Activated naive CD8-positive, alpha-beta T cell (primary cell): ENCODE results near the gene MSL3B.
"Not testable (repeated sequence)": the region's sequence is repeated elsewhere in the genome, so short reads cannot be mapped to it uniquely, and the experiment has no call there.

Experiments
- H3K27ac Mint-ChIP-seq: one replicate; pipeline ENCODE4 v1.8.0; 2021; ENCODE audit warnings: mixed read lengths
- H3K27me3 Mint-ChIP-seq: one replicate; pipeline ENCODE4 v1.8.0; 2021; ENCODE audit warnings: mixed read lengths
- H3K36me3 Mint-ChIP-seq: one replicate; pipeline ENCODE4 v1.8.0; 2021; ENCODE audit warnings: mixed read lengths
- H3K4me1 Mint-ChIP-seq: one replicate; pipeline ENCODE4 v1.8.0; 2021; ENCODE audit warnings: low read depth, mixed read lengths
- H3K4me3 Mint-ChIP-seq: one replicate; pipeline ENCODE4 v1.8.0; 2021; ENCODE audit warnings: mild to moderate bottlenecking, mixed read lengths
- H3K9me3 Mint-ChIP-seq: one replicate; pipeline ENCODE4 v1.8.0; 2021; ENCODE audit warnings: low read depth, mixed read lengths

The MSL3B gene

DNA sequence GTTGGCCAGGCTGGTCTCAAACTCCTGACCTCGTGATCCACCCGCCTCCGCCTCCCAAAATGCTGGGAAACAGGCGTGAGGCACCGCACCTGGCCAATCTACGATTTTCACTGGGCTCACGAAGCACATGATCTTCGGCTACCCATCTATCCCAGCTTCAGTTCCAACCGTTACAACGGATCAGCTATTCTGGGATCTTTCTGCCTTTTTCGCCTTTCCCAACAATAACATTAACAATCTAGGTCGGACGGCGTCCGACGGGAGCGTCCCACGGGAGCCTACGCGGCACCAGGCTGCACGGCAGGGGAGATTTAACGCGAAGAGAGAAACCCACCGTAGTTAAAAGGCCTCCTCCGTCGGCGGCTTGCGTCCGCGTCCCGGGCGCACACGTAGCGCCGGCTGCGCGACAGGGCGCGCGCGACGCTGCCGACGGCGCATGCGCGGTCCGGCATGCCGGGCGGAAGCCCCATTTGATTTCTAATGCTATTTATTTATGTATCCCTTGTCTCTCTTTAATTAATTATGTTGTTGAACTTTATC, at the start of gene MSL3B:
Gene MSL3B (minus strand): TSS at position 394 of the 540 bp plus-strand sequence.
- peaks cover 19% of the 10 kb centered on the region for H3K9me3 Mint-ChIP-seq
- H3K27me3 Mint-ChIP-seq, result peaks cover 12% of the 10 kb centered on the region
- peak within 1 kb of the TSS; percentile 92 for H3K4me3 Mint-ChIP-seq
- H3K4me1 Mint-ChIP-seq, result peaks cover 13% of the 10 kb centered on the region
- peak within 1 kb of the TSS; percentile 77 for H3K27ac Mint-ChIP-seq
- H3K36me3 Mint-ChIP-seq, result peaks cover 19% of the 10 kb centered on the region

DNA sequence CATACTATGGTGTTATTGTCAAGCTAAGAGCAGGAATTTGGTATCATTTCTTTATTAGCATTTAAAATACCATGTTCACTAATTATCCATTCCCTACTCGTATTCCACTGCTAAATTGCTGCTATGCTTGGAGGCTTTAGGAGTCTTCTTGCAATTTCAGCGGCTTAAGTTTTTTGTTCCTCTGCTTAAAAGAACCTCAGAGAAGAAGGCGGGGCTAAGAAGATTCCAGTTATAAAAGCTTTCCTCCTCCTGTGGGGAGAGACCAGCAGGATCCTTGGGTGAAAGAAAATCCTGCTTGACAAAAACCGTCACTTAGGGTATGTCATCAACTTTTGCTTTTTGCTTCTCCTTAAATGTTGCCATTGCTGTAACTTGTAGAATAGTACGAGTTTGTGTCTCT, 48.9 kb upstream of the MSL3B start, which contains the start of gene TRPM8:
Gene TRPM8 (plus strand): TSS at position 258 of the 400 bp plus-strand sequence. CDS start 9,165 bp downstream, outside the sequence.
- peaks cover 7% of the 10 kb centered on the region for H3K4me1 Mint-ChIP-seq
- no peak within 1 kb of the TSS for H3K27ac Mint-ChIP-seq
- peaks cover 19% of the 10 kb centered on the region for H3K27me3 Mint-ChIP-seq
- no peaks in the 10 kb centered on the region for H3K36me3 Mint-ChIP-seq
- no peak within 1 kb of the TSS for H3K4me3 Mint-ChIP-seq
- no peaks in the 10 kb centered on the region for H3K9me3 Mint-ChIP-seq

DNA sequence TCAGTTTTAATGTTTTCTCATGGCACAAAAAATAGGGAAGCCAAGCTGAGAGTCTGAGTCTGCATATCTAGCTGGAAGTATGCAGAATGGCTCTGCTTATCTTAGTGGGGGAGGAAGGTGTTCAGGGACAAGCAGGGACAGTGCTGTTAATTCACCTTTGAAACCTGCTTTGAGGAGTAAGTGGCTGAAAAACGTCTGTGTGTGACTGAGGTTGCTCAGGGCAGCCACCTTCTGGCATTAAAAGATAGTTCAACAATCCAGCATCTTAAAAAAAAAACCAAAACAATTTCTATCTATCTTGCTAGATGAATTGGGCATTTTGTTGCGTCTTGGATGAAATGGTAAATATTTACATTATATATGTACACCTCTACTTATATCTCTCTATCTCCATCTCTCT, 46.9 kb upstream of the MSL3B start:
- Mint-ChIP-seq H3K27me3 (peaks cover 19% of the 10 kb centered on the region), H3K4me1 (peaks cover 3% of the 10 kb centered on the region), H3K9me3 (no peaks in the 10 kb centered on the region), H3K4me3 (no peak overlapping the region), H3K27ac (no peak overlapping the region), H3K36me3 (no peaks in the 10 kb centered on the region)

DNA sequence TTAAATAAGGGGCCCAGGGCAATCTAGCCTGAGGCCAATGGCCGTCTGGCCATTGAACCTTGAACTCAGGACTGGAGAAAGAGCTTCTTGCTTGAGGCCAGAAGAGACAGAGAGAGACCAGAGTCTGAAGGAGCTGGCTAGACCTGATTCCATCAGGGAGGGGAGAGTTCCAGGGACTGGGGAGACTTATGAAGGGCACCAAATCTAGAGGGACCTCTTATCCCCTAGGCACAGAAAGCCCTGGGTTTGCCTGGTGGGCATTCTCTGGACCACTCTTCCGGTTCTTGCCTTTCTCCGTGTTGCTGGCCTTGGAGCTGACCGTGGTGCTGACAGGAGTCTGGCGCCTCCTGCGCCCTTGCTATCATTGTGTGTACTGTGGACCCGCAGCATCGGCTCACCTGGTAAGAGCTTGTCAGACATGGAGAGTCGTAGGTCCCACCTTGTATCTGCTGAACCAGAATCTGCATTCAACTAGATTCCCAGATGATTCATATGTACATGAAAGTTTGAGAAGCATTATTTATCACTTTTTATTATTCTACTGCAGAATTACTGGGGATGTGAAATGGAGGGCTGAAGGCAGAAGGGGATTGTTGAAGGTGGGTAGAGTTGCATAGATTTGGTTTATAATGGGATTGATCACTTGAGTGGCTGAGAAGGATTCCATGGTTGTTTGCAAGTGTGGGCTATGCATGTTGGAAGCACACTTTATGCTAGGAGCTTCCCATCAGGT, 44.7 kb upstream of the MSL3B start:
- no peak overlapping the region for H3K4me3 Mint-ChIP-seq
- H3K4me1 Mint-ChIP-seq, result no peaks in the 10 kb centered on the region
- H3K27ac Mint-ChIP-seq, result no peak overlapping the region
- H3K36me3 Mint-ChIP-seq, result no peaks in the 10 kb centered on the region
- no peaks in the 10 kb centered on the region for H3K9me3 Mint-ChIP-seq
- H3K27me3 Mint-ChIP-seq, result peaks cover 17% of the 10 kb centered on the region

DNA sequence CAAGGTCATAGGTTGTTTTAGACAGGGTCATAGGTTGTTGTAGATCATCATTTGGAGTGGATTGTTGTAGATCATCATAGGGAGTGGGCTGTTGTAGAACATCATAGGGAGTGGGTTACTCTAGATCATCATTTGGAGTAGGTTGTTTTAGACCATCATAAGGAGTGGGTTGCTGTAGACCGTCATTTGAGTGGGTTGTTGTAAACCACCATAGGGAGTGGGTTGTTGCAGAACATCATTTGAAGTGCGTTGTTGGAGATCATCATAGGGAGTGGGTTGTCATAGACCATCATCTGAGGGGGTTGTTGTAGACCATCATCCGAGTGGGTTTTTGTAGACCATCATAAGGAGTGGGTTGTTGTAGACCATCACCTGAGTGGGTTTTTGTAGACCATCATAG, 39.4 kb upstream of the MSL3B start:
- no peak overlapping the region for H3K27ac Mint-ChIP-seq
- no peaks in the 10 kb centered on the region for H3K36me3 Mint-ChIP-seq

DNA sequence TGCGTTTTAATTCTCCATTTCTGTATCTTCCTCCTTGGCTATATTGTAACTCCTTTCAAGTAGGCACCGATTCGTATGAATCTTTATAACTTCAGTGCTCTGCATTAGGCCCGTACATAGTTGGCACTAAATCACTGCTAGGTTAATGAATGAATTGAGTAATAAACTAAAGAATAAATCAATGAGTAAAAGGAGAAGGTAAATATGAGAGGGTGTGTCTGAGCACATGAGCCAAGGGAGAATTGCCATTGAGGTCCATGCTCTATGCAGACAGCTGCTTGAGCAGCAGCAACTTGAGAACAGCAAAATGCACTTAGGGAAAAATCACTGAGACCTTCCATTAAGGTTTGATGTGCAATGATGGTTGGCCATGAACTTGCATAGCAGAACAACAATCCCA, 37.8 kb upstream of the MSL3B start:
- Mint-ChIP-seq H3K4me1 (no peaks in the 10 kb centered on the region), H3K9me3 (no peaks in the 10 kb centered on the region), H3K36me3 (no peaks in the 10 kb centered on the region), H3K4me3 (no peak overlapping the region), H3K27me3 (peaks cover 18% of the 10 kb centered on the region), H3K27ac (no peak overlapping the region)

More for the DNA sequence above, 39.4 kb upstream of the MSL3B start:
- no peaks in the 10 kb centered on the region for H3K9me3 Mint-ChIP-seq
- H3K4me1 Mint-ChIP-seq, result no peaks in the 10 kb centered on the region
- peaks cover 21% of the 10 kb centered on the region for H3K27me3 Mint-ChIP-seq
- no peak overlapping the region for H3K4me3 Mint-ChIP-seq

DNA sequence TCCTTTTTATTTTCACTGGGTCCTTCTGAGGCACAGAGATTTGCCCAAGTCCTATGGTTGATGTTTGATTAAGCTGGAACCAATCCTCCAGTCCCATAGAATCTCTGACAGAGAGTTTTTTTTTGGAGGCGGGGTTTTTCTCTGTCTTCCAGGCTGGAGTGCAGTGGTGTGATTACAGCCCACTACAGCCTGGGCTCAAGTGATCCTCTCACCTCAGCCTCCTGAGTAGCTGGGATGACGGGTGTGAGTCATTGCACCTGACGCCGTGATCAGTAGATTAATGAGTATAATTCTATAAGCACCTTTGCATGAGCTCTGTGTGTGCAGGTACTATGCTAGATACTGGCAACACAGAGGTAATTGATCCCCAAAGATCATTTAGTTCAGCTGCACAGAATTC, 33.7 kb upstream of the MSL3B start:
- Mint-ChIP-seq H3K4me3 (no peak overlapping the region), H3K4me1 (peaks cover 16% of the 10 kb centered on the region), H3K27ac (no peak overlapping the region), H3K27me3 (peaks cover 10% of the 10 kb centered on the region), H3K36me3 (no peaks in the 10 kb centered on the region), H3K9me3 (peaks cover 5% of the 10 kb centered on the region)

DNA sequence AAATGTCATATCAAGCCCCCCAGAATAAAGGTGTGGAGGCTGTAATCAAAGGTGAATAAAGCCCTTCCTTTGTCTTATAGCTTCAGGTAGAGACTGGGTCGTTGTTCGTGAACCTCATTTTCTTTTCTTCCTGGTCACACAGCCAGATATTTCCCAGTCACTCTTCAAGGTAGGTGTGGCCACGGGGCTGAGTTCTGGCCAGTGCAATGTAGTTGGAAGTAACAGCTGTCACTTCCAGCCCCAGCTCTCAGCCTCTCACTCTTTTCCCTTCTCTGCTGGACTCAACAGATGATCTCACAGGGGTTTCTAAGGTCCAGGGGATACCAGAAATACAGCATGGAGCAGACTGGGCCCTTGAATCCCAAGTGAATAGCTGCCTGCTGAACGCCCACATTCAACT, 33.2 kb upstream of the MSL3B start:
- H3K4me3 Mint-ChIP-seq, result no peak overlapping the region
- H3K36me3 Mint-ChIP-seq, result no peaks in the 10 kb centered on the region
- H3K4me1 Mint-ChIP-seq, result peaks cover 16% of the 10 kb centered on the region
- H3K27ac Mint-ChIP-seq, result no peak overlapping the region
- H3K9me3 Mint-ChIP-seq, result peaks cover 5% of the 10 kb centered on the region
- H3K27me3 Mint-ChIP-seq, result peaks cover 10% of the 10 kb centered on the region

DNA sequence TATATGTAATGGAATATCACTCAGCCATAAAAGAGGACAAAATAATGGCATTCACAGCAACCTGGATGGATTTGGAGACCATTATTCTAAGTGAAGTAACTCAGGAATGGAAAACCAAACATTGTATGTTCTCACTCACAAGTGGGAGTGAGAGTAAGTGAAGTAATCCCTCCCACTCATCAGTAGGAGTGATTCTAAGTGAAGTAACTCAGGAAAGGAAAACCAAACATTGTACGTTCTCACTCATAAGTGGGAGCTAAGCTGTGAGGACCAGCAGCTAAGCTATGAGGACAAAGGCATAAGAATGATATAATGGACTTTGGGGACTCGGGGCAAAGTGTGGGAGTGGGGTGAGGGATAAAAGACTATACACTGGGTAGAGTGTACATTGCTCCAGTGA, 28.1 kb upstream of the MSL3B start:
- H3K27ac Mint-ChIP-seq, H3K27me3 Mint-ChIP-seq, H3K36me3 Mint-ChIP-seq, H3K4me3 Mint-ChIP-seq, H3K9me3 Mint-ChIP-seq: not testable (repeated sequence)
- peaks cover 16% of the 10 kb centered on the region for H3K4me1 Mint-ChIP-seq

DNA sequence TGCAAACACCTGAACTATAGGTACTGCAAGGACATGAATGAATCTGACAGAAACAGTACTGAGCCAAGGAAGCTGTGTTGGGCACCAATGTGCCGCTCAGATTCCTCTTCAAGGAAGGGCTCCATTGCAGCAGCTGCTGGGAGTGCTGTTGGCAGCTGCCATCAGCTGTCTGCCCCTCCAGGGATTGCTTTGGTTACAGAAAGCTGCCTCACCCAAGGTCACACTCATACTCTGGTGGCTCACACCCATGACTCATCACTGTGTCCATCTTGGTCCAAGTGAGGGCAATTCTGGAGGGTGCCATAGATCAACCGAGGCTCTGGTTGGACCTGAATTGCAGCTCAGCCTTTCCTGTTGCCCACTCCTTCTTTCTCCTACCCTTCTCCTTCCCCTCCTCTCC, 24.6 kb upstream of the MSL3B start:
- H3K4me1 Mint-ChIP-seq, result no peaks in the 10 kb centered on the region
- no peak overlapping the region for H3K27ac Mint-ChIP-seq
- no peak overlapping the region for H3K4me3 Mint-ChIP-seq
- H3K9me3 Mint-ChIP-seq, result no peaks in the 10 kb centered on the region
- no peaks in the 10 kb centered on the region for H3K36me3 Mint-ChIP-seq
- H3K27me3 Mint-ChIP-seq, result peaks cover 16% of the 10 kb centered on the region

DNA sequence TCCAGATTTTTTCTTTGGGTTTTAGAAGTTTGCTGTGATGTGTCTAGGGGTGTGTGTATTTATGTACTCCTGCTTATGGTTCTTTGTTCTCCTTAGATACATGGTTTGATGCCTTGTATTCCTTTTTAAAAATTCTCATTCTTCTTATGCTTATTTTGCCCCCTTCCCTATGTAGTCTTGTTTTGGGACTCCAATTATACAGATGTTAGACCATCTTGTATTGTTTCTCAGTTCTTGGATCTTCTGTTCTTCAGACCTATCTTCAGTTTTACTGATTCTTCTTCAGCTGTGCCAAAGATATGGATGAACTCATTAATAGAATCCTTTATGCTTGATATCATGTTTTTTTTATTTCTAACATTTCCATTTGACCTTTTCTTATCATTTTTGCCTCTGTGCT, 14.2 kb upstream of the MSL3B start:
- Mint-ChIP-seq H3K4me1 (no peaks in the 10 kb centered on the region), H3K9me3 (peaks cover 23% of the 10 kb centered on the region), H3K27me3 (peaks cover 22% of the 10 kb centered on the region), H3K27ac (no peak overlapping the region), H3K4me3 (no peak overlapping the region), H3K36me3 (peaks cover 14% of the 10 kb centered on the region)

DNA sequence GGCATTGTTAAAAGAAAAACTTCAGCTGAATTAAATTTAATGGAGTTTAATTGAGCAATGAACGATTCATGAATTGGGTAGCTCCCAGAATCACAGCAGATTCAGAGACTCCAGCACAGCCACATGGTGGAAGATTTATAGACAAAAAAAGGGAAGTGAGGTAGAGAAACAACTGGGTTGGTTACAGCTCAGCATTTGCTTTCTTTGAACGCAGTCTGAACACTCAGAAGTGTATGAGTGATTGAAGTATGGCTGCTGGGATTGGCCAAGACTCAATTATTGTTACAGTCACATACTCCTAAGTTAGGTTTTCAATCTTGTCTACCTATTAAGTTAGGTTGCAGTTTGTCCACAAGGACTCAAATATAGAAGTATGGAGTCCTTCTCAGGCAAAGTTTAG, 3.9 kb upstream of the MSL3B start:
- H3K36me3 Mint-ChIP-seq, result peaks cover 12% of the 10 kb centered on the region
- peaks cover 15% of the 10 kb centered on the region for H3K9me3 Mint-ChIP-seq
- H3K27ac Mint-ChIP-seq, H3K4me1 Mint-ChIP-seq, H3K4me3 Mint-ChIP-seq: not testable (repeated sequence)
- H3K27me3 Mint-ChIP-seq, result peaks cover 23% of the 10 kb centered on the region

DNA sequence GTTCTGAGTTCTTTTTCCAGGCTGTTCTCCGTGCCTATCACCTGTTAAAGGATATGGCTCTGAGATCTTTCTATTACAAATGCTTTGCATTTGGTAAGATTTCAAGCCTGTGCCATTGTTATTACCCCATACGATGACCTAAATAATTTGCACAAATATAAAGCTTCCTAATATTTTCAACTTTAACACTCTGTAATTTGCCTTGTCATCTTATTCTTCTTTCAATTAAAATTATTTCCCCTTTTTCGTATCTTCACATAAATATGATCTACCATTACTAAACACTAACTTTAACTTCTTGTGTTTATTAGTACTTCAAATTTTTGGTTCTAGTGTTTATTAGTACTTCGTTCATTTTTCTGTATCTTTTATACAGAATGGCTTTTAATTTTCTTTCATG, 3.2 kb upstream of the MSL3B start:
- Mint-ChIP-seq H3K36me3 (peaks cover 14% of the 10 kb centered on the region), H3K9me3 (peaks cover 15% of the 10 kb centered on the region), H3K4me3 (no peak overlapping the region), H3K27ac (no peak overlapping the region), H3K27me3 (peaks cover 23% of the 10 kb centered on the region), H3K4me1 (peaks cover 8% of the 10 kb centered on the region)

DNA sequence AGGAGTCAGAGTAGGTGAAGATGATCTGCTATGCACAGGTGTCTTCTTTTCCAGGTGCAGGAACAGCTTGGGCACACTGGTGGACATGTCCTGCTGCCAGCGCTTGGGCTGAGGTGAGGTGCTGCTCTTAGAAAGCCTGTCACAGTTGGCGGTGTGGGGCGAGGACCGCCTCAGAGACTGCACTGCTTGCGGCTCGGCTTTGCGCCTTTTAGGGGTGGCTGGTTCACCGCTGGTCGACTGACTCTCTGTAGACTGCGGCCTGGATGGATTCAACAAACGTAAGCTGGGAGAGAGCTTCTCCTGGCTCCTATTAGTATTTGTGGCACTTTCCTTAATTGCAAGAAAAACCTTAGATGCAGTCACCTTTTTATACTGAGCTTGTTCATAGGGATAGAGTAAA, 1.7 kb downstream of the MSL3B start:
- Mint-ChIP-seq H3K4me1 (peaks cover 13% of the 10 kb centered on the region), H3K27me3 (peaks cover 6% of the 10 kb centered on the region), H3K9me3 (peaks cover 19% of the 10 kb centered on the region), H3K4me3 (no peak overlapping the region), H3K36me3 (peaks cover 21% of the 10 kb centered on the region), H3K27ac (no peak overlapping the region)

DNA sequence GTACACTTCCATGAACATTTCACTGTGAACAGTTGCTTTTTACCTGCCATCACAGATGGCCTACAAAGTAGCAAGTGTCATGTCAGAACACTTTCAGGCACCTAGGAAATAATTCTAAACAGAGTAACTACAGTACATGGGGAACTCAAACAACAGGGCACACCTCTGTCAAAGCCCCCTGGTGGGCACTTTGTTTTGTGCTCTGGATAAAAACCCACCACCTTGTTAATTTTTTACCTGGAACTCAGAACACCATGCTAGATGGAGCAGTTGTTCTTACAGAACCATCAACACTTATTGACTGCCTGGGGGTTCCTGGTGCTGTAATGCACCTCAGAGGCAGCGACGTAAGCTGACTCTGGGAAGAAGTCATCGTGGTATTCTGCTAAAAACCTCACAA, 2.3 kb downstream of the MSL3B start:
- no peak overlapping the region for H3K4me3 Mint-ChIP-seq
- H3K4me1 Mint-ChIP-seq, result peaks cover 13% of the 10 kb centered on the region
- H3K9me3 Mint-ChIP-seq, result peaks cover 17% of the 10 kb centered on the region
- H3K27ac Mint-ChIP-seq, result no peak overlapping the region
- H3K27me3 Mint-ChIP-seq, result peaks cover 3% of the 10 kb centered on the region
- peaks cover 20% of the 10 kb centered on the region for H3K36me3 Mint-ChIP-seq

DNA sequence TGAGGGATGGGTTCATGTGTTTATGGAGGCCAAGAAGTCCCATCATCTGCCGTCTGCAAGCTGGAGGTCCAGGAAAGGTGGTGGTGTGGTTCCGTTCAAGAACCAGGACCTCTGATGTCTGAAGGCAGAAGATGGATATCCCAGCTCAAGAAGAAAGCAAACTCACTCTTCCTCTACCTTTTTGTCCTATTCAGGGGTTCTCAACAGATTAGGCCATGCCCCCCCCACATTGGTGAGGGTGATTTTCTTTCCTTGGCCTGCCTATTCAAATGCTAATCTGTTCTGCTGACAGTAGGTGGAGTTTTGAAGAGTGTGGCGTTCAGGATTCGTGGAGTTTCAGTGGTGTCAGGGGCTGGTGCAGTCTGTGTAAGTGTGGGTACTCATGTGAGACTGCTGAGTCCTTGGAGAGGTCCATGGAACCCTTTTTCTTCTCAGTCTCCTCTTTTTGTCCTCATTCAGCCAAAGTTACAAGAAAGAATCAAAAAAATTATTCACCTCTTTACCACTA, 5.9 kb downstream of the MSL3B start:
- Mint-ChIP-seq H3K27ac (no peak overlapping the region), H3K36me3 (peaks cover 12% of the 10 kb centered on the region), H3K4me3 (no peak overlapping the region), H3K27me3 (no peaks in the 10 kb centered on the region), H3K4me1 (peaks cover 8% of the 10 kb centered on the region), H3K9me3 (peaks cover 4% of the 10 kb centered on the region)
